HepG2 (cell line): ENCODE measurements around the gene TECTB. TPM values are rescaled to one million over a fixed set of nuclear protein-coding genes. Genes with fewer than 3 reads are reported as not detected.
A peak's percentile ranks its signal among the peaks of the same experiment; 100 is the strongest.

ENCODE experiments used
- ARID5B ChIP-seq: IDR thresholded peaks from 2 replicates; pipeline ENCODE4 v1.4.0; 2020; ENCODE audit warnings: mild to moderate bottlenecking, missing genetic modification reagents
- BRD4 ChIP-seq: sonication (generic); formaldehyde crosslinking; IDR thresholded peaks from 2 replicates; pipeline ENCODE4 v1.4.0; 2020; ENCODE audit warnings: missing genetic modification reagents
- CC2D1A ChIP-seq: sonication (generic); formaldehyde crosslinking; IDR thresholded peaks from 2 replicates; pipeline ENCODE4 v1.8.1; 2023; ENCODE audit warnings: mild to moderate bottlenecking, missing genetic modification reagents
- CSRNP1 ChIP-seq: sonication (generic); formaldehyde crosslinking; IDR thresholded peaks from 2 replicates; pipeline ENCODE4 v1.8.1; 2023; ENCODE audit warnings: mild to moderate bottlenecking, missing genetic modification reagents
- FOXP4 ChIP-seq: sonication (generic); formaldehyde crosslinking; IDR thresholded peaks from 2 replicates; pipeline ENCODE4 v1.4.0; 2020; ENCODE audit warnings: missing genetic modification reagents
- GATAD2A ChIP-seq: IDR thresholded peaks from 2 replicates; pipeline ENCODE4 v1.6.1; 2016
- GLMP ChIP-seq: sonication (generic); formaldehyde crosslinking; IDR thresholded peaks from 2 replicates; pipeline ENCODE4 v1.9.0; 2021; ENCODE audit warnings: missing genetic modification reagents, mild to moderate bottlenecking, borderline replicate concordance
- MIXL1 ChIP-seq: IDR thresholded peaks from 2 replicates; pipeline ENCODE4 v1.6.1; 2016
- MXI1 ChIP-seq: IDR thresholded peaks from 3 replicates; pipeline ENCODE4 v1.6.1; 2012; ENCODE audit warnings: low read depth, low read length, inconsistent platforms, borderline replicate concordance
- PCBP1 ChIP-seq: fragments of 200-400 bp; formaldehyde crosslinking; IDR thresholded peaks from 2 replicates; pipeline ENCODE4 v1.6.1; 2017; ENCODE audit warnings: mild to moderate bottlenecking, low read depth, low read length, borderline replicate concordance
- RFXAP ChIP-seq: sonication (generic); formaldehyde crosslinking; IDR thresholded peaks from 2 replicates; pipeline ENCODE4 v1.4.0; 2020; ENCODE audit warnings: missing genetic modification reagents, borderline replicate concordance
- ZFYVE20 ChIP-seq: sonication (generic); formaldehyde crosslinking; IDR thresholded peaks from 2 replicates; pipeline ENCODE4 v1.8.0; 2023; ENCODE audit warnings: low read depth, mild to moderate bottlenecking, moderate library complexity, missing genetic modification reagents, borderline replicate concordance
- ZGPAT ChIP-seq: IDR thresholded peaks from 2 replicates; pipeline ENCODE4 v1.6.1; 2016; ENCODE audit warnings: mild to moderate bottlenecking
- ZNF10 ChIP-seq: sonication (generic); formaldehyde crosslinking; IDR thresholded peaks from 2 replicates; pipeline ENCODE4 v1.4.0; 2020; ENCODE audit warnings: mild to moderate bottlenecking, low read depth, missing genetic modification reagents, borderline replicate concordance
- ZNF282 ChIP-seq: fragments of 450-650 bp; IDR thresholded peaks from 2 replicates; pipeline ENCODE4 v1.6.1; 2018; ENCODE audit not compliant: partially characterized antibody
- ZNF574 ChIP-seq: sonication (generic); formaldehyde crosslinking; IDR thresholded peaks from 2 replicates; pipeline ENCODE4 v1.4.0; 2020; ENCODE audit warnings: missing genetic modification reagents
- ZZZ3 ChIP-seq: sonication (generic); formaldehyde crosslinking; IDR thresholded peaks from 2 replicates; pipeline ENCODE4 v1.4.0; 2020; ENCODE audit warnings: missing genetic modification reagents, mild to moderate bottlenecking, borderline replicate concordance
- polyA plus RNA-seq, 8 experiments: library from polyadenylated mRNA; depleted of rRNA in 3 of 8; stranded (reverse) in 7 of 8; unstranded in 1 of 8; fragments of >200 nt; fragmentation: Illumina TruSeq in 4 of 8; extraction: Trizol in 4 of 8; gene quantifications; 2 replicates each; pipeline versions ENCODE4 v1.2.1 to v1.2.3, GENCODE V29; 2011 to 2016; ENCODE audit warnings: low read depth in 4 of 8, missing spikeins in 1 of 8, mixed read lengths in 1 of 8; ENCODE audit not compliant: insufficient read depth in 1 of 8
- total RNA-seq, 5 experiments: library from RNA; depleted of rRNA; stranded (reverse); fragments of >200 nt; fragmentation: Illumina TruSeq; extraction: Trizol; gene quantifications; 2 replicates each; pipeline ENCODE4 v1.2.3, GENCODE V29; 2016; ENCODE audit warnings: low read depth in 1 of 5

TECTB gene
- total and polyA plus RNA-seq, 2 of the 13 experiments (the other 11 are each of a cell fraction or from before 2014, with no cell fraction given): 0.78 to 1.8 TPM

- TF ChIP-seq ARID5B (CRISPR knock-in tag): peak; percentile 61; the same call in 1 of the 2 replicates
- TF ChIP-seq BRD4 (CRISPR knock-in tag): no peak
- TF ChIP-seq CSRNP1: no peak
- no peak for TF ChIP-seq RFXAP (CRISPR knock-in tag)
- no peak for TF ChIP-seq ZNF10 (CRISPR knock-in tag)
- peak; percentile 49; the same call in 1 of the 2 replicates for TF ChIP-seq FOXP4 (CRISPR knock-in tag)
- no peak for TF ChIP-seq ZGPAT (CRISPR knock-in tag)
- TF ChIP-seq CC2D1A (CRISPR knock-in tag): no peak
- TF ChIP-seq ZFYVE20: no peak
- no peak for TF ChIP-seq ZZZ3 (CRISPR knock-in tag)
- no peak for TF ChIP-seq PCBP1
- no peak for TF ChIP-seq MXI1
- 0 out of 2 replicates have a peak, but pooled peaks have one; percentile 16 for TF ChIP-seq MIXL1 (CRISPR knock-in tag)
- no peak for TF ChIP-seq GLMP (CRISPR knock-in tag)
- peak; percentile 84 for TF ChIP-seq GATAD2A (CRISPR knock-in tag)
- TF ChIP-seq ZNF574 (CRISPR knock-in tag): no peak
- TF ChIP-seq ZNF282: no peak
These were observed 24.8 kb upstream of the TECTB start (continued) for GRCh38 chr10:112258407-112258806.
